Neuron (in vitro differentiated cells): Measurements from ENCODE around the gene ARHGAP22.

ENCODE experiments used
- H2AFZ ChIP-seq: one replicate; pipeline ENCODE4 v1.6.1; 2013; ENCODE audit warnings: low read depth, mild to moderate bottlenecking, inconsistent platforms, low read length, moderate library complexity
- H3K27me3 ChIP-seq: one replicate; pipeline ENCODE4 v1.6.1; 2013; ENCODE audit warnings: low read length; ENCODE audit not compliant: insufficient read depth
- H3K36me3 ChIP-seq: one replicate; pipeline ENCODE4 v1.6.1; 2013; ENCODE audit warnings: low read length; ENCODE audit not compliant: insufficient read depth
- H3K4me1 ChIP-seq: one replicate; pipeline ENCODE4 v1.6.1; 2013; ENCODE audit warnings: low read length; ENCODE audit not compliant: insufficient read depth
- H3K4me3 ChIP-seq: 2 replicates; pipeline ENCODE4 v1.5.1; 2013; ENCODE audit warnings: mild to moderate bottlenecking, low read length, moderate library complexity
- H3K9me3 ChIP-seq: one replicate; pipeline ENCODE4 v1.6.1; 2013; ENCODE audit warnings: low read length

Gene ARHGAP22

DNA sequence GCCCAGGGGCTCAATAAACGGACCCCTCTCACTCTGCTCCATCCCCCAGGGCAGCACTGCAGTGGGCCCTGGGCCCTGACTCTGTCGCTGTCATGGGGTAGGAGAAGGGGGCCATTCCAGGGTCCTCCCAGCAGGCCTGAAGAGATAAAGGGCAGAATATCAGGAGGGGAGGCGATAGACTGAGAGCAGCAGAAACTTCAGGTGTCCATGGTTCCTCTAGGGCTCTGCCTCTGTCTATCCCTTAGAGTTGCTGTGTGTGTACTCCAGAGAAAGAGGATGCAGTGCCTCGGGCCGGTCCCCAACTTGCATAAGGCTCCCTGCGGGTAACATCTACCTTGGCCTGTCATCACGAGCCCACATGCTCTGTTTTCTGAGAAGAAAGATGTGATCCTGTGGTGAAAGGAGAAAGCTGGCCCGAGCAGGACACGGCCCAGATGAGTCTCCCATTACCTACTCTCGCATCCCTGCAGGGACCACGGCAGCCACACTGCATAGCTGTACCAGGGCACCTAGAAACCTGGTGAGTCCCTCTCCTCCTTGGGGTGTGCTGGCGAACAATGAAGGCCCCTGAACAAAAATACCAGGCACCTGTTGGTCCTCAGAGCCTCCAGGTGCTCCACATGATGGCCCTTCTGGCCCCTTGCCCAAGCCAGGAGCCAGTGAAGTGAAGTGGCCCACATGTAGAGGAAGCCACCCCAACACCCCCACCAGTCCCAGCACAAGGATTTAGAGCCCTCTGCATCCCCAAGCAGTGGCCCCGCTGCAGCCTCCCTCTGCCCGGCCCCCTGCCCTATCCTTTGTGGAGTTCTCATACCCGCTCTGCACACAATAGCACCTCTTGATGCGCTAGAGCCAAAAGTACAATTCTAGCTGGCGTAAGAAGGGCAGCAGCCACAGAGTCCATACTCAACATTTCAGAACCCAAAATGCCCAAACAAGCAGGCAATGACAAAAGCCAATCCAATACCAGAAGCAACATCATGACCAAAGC lies 106.8 kb downstream of the ARHGAP22 start:
- H3K27me3 ChIP-seq = no peaks in the 10 kb centered on the region
- no peaks in the 10 kb centered on the region for H3K36me3 ChIP-seq
- H2AFZ ChIP-seq = no peak overlapping the region
- H3K9me3 ChIP-seq = no peaks in the 10 kb centered on the region
- H3K4me3 ChIP-seq = no peak overlapping the region
- H3K4me1 ChIP-seq = no peaks in the 10 kb centered on the region

DNA sequence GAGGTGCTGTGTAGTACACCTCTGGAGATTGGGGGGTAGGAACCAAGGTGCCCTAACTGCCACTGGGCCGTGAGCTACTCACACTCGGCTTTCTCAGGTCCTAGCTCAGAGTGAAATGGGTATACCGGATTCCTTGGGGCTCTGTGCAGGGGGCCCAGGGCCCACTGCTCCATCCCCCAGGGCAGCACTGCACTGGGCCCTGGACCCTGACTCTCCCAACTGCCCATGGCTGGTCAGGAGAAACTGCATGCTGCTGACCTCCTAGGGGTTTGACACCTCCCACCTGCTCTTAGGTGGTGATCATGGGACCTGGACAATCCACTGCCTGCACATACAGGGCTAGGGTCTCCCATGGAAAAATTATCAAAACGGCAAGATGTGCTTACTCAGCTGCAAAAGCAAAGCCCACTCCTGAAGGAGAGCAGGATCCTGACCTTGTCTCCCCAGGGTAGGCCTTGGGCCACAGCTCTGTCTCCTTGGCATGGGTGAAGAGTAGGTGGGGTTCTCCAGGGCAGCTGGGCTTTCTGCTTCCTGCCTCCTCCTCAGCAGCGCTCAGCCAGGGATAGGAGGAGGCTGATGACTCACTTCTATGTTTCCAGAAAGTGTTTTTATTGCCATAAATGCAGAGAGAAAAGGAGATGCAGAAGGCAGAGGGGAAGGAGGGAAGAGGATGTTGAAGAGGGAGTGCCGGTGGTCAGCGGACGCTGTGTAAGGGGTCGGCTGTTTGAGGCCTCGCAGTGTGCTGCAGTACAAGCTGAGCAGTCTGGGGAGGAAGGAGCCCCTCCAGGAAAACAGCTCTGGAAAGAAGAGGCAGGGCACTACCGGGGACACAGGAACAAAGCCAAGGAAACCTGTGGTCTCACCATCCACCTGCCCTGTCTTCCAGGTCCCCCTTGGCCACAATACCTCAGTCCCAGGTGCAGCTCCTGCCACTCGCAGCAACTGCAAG lies 107.8 kb downstream of the ARHGAP22 start:
- Histone ChIP-seq H3K36me3 (no peaks in the 10 kb centered on the region), H2AFZ (no peak overlapping the region), H3K9me3 (no peaks in the 10 kb centered on the region), H3K27me3 (no peaks in the 10 kb centered on the region), H3K4me1 (no peaks in the 10 kb centered on the region), H3K4me3 (no peak overlapping the region)

- Histone ChIP-seq H3K4me3 (no peak overlapping the region), H3K4me1 (no peaks in the 10 kb centered on the region), H2AFZ (no peak overlapping the region), H3K9me3 (no peaks in the 10 kb centered on the region), H3K36me3 (no peaks in the 10 kb centered on the region), H3K27me3 (no peaks in the 10 kb centered on the region)
Measured at GRCh38 chr10:48496105-48496830, 108.6 kb downstream of the ARHGAP22 start.

- Histone ChIP-seq H3K36me3 (no peaks in the 10 kb centered on the region), H3K4me1 (no peaks in the 10 kb centered on the region), H3K4me3 (no peak overlapping the region), H2AFZ (no peak overlapping the region), H3K9me3 (no peaks in the 10 kb centered on the region), H3K27me3 (no peaks in the 10 kb centered on the region)
Measured at GRCh38 chr10:48495282-48496045, 109.4 kb downstream of the ARHGAP22 start.

DNA sequence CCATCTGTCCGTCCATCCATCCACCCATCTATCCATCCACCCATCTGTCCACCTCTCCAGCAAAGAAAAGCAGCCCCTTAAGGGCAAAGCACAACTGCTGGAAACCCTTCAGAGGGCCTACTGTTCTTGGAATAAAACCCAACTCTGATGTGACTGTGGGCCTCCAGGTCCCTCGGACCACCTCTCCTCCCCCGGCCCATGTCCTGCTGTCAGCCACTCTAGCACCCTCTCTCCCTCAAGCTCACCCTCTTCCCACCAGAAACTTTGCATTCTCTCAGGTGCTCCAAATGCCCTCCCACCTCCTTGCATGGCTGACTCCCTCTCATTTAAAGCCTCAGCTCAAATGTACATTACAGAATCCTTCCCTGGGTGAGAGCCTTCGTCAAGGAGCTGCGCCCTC lies 110.3 kb downstream of the ARHGAP22 start:
- H3K4me3 ChIP-seq = no peak overlapping the region
- H3K36me3 ChIP-seq = no peaks in the 10 kb centered on the region
- H2AFZ ChIP-seq = no peak overlapping the region
- H3K9me3 ChIP-seq = no peaks in the 10 kb centered on the region
- H3K27me3 ChIP-seq = peaks cover 3% of the 10 kb centered on the region
- H3K4me1 ChIP-seq = no peaks in the 10 kb centered on the region

DNA sequence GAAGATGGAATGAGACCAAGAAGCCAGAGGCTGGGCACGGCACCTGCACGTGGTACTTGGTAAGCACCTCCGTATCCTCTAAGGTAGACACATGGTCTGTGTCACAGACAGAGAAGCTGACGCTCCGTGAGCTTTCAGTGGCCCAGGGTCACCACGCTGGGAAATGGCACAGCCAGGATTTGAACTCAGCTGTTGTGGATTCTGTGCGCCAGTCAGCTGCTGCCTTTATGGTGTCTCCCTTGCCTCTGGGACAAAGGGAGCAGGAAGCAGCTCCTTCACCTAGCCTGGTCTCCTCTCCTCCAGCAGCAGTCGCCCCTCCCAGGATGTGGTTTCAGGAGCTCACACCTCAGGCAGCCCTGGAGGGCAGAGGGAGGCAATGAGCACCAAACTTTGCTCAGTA lies 110.8 kb downstream of the ARHGAP22 start:
- no peaks in the 10 kb centered on the region for H3K36me3 ChIP-seq
- H2AFZ ChIP-seq = no peak overlapping the region
- H3K4me1 ChIP-seq = no peaks in the 10 kb centered on the region
- H3K4me3 ChIP-seq = no peak overlapping the region
- no peaks in the 10 kb centered on the region for H3K9me3 ChIP-seq
- peaks cover 3% of the 10 kb centered on the region for H3K27me3 ChIP-seq

GRCh38 chr10:48493083-48493871 lies 111.6 kb downstream of the ARHGAP22 start:
- H2AFZ ChIP-seq = no peak overlapping the region
- H3K9me3 ChIP-seq = no peaks in the 10 kb centered on the region
- peaks cover 3% of the 10 kb centered on the region for H3K27me3 ChIP-seq
- H3K36me3 ChIP-seq = no peaks in the 10 kb centered on the region
- no peaks in the 10 kb centered on the region for H3K4me1 ChIP-seq
- no peak overlapping the region for H3K4me3 ChIP-seq

DNA sequence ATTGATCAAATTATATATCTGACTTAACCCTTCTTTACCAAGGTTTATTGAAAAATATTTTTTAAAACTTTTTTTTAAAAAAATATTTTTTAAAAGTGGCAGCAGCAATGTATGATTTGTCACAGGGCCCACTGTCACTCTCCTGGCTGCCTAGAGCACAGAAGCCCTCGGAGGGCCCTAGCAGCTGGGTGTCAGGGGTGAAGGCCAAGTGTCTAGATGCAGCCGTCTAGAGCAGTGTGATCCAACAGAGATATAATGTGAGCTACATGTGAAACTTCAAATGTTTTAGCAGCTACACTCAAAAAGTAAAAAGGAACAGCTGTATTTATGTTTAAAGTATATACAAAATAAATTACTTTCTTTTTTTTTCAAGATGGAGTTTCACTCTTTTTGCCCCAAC lies 112.7 kb downstream of the ARHGAP22 start:
- Histone ChIP-seq H3K36me3 (no peaks in the 10 kb centered on the region), H2AFZ (no peak overlapping the region), H3K27me3 (peaks cover 3% of the 10 kb centered on the region), H3K9me3 (no peaks in the 10 kb centered on the region), H3K4me1 (no peaks in the 10 kb centered on the region), H3K4me3 (no peak overlapping the region)

DNA sequence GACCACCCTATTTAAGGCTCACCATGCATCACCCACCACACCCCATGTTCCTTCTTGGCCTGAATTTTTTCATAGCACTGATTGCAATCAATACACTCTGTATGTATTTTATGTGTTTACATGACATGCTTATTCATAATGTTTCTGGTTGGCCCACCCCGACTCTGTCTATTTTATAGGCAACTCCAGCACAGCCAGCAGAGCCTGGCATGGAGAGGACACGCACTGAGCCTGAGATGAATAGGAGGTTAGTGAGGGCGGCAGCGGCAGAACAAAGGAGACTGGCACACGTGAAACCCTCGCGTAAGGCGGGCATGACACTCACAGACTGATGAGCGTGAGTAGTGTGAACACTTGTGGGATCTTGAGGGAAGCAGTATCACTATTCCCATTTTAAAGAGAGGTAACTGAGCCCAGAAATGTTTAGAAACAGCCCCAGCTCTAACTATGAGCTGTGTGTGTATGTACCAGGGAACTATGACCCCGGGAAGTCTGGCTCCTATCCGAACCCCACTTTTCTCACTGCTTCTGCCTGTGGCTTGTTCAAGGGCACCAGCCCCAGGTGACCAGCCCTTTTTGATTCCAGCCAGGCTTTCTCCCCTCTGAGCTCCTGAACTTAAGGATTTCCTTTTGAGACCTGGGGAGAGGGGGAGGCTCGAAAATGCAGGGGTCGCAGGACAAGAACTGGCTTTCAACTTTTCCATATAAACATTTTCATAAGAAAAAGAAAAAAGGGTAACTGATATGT lies 113.3 kb downstream of the ARHGAP22 start:
- no peak overlapping the region for H3K4me3 ChIP-seq
- no peaks in the 10 kb centered on the region for H3K9me3 ChIP-seq
- no peak overlapping the region for H2AFZ ChIP-seq

DNA sequence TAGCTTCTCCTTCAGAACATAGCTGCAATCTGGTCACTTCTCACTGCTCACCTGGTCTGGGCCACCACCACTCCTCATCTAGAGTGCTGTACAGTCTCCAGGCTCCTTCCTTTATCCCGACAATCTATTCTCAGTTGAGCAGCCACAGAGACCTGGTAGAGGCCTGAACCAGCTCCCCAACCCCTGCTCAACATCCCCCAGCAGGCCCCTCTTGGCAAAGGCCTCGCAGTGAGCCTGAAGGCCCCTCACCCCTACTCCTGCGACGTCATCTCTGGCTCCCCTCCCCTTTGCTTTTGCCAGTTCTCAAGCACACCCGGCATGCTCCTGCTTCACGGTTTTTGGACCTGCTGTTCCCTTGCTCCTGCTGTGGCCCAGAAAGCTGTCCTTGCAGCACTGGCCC lies 113.9 kb downstream of the ARHGAP22 start:
- H3K36me3 ChIP-seq = no peaks in the 10 kb centered on the region
- no peak overlapping the region for H2AFZ ChIP-seq
- H3K4me3 ChIP-seq = no peak overlapping the region
- peaks cover 3% of the 10 kb centered on the region for H3K27me3 ChIP-seq
- no peaks in the 10 kb centered on the region for H3K4me1 ChIP-seq
- H3K9me3 ChIP-seq = no peaks in the 10 kb centered on the region

More for the DNA sequence above, 113.3 kb downstream of the ARHGAP22 start:
- Histone ChIP-seq H3K36me3 (no peaks in the 10 kb centered on the region), H3K27me3 (peaks cover 3% of the 10 kb centered on the region), H3K4me1 (no peaks in the 10 kb centered on the region)

DNA sequence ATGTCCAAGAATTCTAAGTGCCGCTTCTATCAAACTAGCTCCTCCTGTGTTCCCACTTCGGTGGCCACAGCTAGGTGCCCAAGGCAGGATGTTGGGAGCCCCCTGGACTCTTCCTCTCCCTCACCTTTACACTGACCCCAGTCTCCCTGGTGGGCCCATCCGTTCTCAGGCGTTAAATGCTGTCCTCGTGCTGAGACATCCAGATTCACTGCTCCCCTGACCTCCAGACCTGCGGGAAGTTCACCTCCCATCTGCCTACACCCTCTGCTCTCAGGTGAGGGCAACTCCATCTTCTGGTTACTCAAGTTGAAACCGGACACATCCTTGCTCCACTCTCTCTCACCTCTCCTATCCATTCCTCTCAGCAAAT lies 114.3 kb downstream of the ARHGAP22 start:
- Histone ChIP-seq H3K27me3 (peaks cover 3% of the 10 kb centered on the region), H3K4me1 (no peaks in the 10 kb centered on the region), H3K36me3 (no peaks in the 10 kb centered on the region), H2AFZ (no peak overlapping the region), H3K4me3 (no peak overlapping the region), H3K9me3 (no peaks in the 10 kb centered on the region)
